ENCODE data around the gene HDAC1.
"Not testable (repeated sequence)": the region's sequence is repeated elsewhere in the genome, so short reads cannot be mapped to it uniquely, and the experiment has no call there.

HDAC1 gene

DNA sequence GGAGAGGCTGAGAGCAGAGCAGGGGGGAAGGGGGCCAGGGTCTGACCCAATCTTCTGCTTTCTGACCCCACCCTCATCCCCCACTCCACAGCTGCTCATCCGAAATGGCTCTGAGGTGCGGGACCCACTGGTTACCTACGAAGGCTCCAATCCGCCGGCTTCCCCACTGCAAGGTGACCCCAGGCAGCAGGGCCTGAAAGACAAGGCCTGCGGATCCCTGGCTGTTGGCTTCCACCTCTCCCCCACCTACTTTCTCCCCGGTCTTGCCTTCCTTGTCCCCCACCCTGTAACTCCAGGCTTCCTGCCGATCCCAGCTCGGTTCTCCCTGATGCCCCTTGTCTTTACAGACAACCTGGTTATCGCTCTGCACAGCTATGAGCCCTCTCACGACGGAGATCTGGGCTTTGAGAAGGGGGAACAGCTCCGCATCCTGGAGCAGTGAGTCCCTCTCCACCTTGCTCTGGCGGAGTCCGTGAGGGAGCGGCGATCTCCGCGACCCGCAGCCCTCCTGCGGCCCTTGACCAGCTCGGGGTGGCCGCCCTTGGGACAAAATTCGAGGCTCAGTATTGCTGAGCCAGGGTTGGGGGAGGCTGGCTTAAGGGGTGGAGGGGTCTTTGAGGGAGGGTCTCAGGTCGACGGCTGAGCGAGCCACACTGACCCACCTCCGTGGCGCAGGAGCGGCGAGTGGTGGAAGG is 17.1 kb upstream of the HDAC1 start:
- no peak for DNase-seq (ENCODE audit: low read depth in 2 of 2)

DNA sequence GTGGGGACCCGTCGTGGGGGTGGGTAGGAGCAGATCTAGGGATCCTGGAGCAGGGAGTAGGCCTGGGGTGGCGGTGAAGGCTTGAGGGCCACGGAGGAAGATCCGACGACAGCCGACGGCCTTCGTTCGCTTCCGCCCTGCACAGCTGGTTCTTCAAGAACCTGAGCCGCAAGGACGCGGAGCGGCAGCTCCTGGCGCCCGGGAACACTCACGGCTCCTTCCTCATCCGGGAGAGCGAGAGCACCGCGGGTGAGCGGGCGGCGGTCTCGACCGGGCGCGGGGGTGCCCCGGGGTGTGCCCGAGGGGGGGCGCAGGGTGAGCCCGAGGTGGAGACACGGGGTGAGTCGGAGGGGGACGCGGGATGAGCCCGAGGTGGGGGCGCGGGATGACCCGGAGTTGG is 16.5 kb upstream of the HDAC1 start:
- no peak for DNase-seq (ENCODE audit: low read depth in 2 of 2)

DNA sequence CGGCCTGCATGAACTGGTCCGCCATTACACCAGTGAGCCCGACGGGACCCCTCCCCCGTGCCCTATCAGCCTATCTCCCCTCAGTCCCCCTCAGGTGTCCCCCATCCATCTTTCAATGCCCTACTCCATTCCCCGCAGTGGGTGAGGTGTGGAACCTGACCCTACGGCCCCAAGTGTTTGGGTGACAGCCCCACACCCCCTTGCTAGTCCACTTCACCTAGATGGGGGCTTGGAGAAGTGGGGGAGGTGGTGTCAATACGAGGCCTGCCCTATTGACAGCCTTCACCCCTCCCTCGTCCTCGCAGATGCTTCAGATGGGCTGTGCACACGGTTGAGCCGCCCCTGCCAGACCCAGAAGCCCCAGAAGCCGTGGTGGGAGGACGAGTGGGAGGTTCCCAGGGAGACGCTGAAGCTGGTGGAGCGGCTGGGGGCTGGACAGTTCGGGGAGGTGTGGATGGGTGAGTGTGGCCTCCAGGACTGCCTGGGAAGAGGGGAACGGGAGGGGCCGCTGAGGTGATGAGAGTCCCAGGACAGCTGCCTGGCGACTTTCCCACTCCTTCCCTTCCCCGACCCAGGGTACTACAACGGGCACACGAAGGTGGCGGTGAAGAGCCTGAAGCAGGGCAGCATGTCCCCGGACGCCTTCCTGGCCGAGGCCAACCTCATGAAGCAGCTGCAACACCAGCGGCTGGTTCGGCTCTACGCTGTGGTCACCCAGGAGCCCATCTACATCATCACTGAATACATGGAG is 15.7 kb upstream of the HDAC1 start:
- DNase-seq (ENCODE audit: low read depth in 2 of 2), result no peak

DNA sequence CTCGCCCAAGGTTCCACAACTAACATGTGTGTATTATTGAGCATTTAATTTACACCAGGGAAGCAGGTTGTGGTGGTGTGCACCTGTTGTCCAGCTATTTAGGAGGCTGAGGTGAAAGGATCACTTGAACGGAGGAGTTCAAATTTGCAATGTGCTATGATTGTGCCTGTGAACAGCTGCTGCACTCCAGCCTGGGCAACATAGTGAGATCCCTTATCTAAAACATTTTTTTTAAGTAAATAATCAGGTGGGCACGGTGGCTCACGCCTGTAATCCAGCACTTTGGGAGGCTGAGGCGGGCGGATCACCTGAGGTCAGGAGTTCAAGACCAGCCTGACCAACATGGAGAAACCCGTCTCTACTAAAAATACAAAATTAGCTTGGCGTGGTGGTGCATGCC is 7.1 kb upstream of the HDAC1 start:
- not testable (repeated sequence) for DNase-seq (ENCODE audit: low read depth in 2 of 2)

DNA sequence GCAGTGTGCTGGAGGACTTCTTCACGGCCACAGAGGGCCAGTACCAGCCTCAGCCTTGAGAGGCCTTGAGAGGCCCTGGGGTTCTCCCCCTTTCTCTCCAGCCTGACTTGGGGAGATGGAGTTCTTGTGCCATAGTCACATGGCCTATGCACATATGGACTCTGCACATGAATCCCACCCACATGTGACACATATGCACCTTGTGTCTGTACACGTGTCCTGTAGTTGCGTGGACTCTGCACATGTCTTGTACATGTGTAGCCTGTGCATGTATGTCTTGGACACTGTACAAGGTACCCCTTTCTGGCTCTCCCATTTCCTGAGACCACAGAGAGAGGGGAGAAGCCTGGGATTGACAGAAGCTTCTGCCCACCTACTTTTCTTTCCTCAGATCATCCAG is 6.2 kb upstream of the HDAC1 start:
- DNase-seq (ENCODE audit: low read depth in 2 of 2), result no peak

DNA sequence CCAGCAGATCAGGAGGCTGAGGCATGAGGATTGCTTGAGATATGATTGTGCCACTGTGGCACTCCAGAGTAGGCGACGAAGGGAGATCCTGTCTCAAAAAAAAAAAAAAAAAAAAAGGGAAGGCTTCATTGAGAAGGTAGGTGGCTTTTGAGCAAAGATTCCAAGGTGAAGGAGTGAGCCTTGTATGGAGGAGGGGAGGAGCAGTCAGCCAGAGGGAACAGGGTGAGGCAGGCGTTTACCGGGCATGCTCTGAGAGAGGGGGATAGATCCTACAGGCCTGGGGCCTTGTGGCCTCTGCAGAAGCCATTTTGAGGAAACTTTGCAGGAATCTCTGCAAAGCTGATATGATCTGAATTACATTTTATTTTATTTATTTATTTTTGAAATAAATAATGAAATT is 5.1 kb upstream of the HDAC1 start:
- DNase-seq (ENCODE audit: low read depth in 2 of 2), result no peak

DNA sequence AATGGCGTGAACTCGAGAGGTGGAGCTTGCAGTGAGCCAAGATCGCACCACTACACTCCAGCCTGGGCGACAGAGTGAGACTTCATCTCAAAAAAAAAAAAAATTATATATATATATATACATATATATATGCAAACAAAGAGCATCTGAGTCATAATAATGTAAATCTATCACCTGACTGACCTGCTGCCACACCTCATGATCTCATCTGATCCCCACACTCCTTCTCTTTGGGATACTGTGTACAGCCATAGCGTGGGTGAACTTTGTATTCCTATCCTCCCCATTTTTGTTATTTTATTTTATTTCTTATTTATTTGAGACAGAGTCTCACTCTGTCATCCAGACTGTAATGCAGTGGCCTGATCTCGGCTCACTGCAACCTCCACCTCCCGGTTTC is 2.6 kb upstream of the HDAC1 start:
- no peak for DNase-seq (ENCODE audit: low read depth in 2 of 2)

DNA sequence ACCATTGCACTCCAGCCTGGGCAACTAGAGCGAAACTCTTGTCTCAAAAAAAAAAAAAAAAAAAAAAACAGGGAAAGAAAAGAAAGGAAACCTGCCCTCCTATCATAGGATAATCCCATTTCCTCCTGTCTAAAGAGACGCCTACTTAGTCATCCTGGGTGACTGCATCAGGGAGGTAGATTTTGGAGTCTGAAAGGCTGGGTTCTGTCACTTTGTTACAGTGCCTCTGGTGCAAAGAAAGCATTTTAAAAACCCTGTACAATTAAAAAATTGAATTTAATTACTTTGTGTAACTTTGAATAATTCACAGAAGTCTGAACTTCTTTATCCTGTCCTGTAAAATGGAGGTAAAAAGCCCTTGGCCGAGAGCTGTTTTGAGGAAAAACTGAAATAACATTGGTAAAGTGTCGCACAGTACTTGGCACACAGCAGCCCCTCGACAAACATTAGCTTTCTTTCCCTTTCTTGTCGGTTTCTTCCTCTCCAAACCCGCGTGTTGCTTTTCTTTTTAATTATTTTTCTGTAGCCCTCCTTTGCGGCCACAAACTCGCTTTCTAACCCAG is 657 bp upstream of the HDAC1 start:
- DNase-seq (ENCODE audit: low read depth in 2 of 2), result no peak

DNA sequence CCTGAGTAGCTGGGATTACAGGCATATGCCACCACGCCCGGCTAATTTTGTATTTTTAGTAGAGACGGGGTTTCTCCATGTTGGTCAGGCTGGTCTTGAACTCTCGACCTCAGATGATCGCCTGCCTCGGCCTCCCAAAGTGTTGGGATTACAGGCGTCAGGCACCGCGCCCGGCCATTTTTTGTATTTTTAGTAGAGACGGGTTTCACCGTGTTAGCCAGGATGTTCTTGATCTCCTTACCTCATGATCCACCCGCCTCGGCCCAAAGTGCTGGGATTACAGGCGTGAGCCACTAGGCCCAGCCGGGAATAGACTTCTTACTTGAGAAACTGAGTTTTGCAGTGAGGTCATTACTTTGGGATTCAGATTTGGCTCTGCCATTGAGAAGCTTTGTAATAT is 6.3 kb downstream of the HDAC1 start:
- not testable (repeated sequence) for DNase-seq (ENCODE audit: low read depth in 2 of 2)

DNA sequence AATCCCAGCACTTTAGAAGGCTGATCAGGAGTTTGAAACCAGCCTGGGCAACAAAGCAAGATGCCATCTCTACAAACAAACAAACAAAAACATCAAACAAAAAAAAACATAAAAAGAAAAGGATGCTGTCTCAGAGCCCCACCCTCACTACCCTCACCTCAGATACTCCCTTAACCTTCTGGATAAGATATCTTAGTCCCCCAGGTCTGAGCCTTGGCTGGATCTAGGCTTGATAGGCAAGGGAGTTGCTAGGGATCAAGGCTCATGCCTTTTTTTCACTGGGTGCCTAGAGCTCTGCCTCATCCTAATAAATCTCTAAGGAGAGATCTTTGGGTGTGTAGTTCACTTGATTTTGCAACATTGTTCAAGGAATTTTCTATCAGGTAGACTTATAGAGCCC is 7.4 kb downstream of the HDAC1 start:
- no peak for DNase-seq (ENCODE audit: low read depth in 2 of 2)

DNA sequence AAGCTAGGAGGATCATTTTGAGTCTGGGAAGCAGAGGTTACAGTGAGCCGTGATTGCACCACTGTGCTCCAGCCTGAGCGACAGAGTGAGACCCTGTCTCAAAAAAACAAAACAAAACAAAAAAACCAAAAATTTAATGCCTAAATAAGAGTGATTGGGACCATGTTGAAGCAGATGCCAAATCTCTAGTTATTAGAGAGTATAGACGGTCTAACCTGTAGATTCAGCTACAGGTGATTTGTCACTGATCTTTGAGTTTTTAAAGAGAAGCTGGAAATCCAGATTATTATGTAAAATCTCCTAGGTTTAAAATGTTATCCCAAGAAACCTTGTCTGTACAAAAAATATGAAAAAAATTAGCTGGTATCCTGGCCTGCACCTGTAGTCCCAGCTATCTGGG is 11.5 kb downstream of the HDAC1 start:
- no peak for DNase-seq (ENCODE audit: low read depth in 2 of 2)

DNA sequence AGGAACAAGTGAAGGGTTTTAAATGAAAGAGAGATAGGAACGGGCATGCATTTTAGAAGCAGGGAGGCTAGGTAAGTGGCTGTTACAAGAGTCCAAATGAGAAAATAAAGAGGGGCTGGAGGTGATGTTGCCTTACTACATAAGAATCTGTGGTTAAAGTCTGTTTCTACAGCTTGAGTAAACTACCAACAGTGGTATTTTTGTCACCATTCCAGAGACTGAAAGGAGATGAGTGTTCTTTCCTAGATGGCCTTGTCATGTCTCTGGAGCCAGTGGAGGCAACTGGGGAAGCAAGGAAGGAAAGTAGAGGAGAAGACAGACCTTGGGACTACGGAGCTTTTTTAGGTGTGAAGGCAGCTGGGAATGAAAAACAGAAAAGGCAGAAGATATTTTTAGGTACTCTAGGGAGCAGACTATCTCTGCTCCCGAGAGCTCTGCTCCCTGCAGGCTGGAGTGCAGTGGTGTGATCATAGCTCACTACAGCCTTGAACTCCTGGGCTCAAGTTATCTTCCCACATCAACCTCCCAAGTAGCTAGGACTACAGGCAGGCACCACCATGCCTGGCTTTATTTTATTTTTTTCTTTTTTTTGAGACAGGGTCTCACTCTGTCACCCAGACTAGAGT is 12.2 kb downstream of the HDAC1 start:
- DNase-seq (ENCODE audit: low read depth in 2 of 2), result no peak

DNA sequence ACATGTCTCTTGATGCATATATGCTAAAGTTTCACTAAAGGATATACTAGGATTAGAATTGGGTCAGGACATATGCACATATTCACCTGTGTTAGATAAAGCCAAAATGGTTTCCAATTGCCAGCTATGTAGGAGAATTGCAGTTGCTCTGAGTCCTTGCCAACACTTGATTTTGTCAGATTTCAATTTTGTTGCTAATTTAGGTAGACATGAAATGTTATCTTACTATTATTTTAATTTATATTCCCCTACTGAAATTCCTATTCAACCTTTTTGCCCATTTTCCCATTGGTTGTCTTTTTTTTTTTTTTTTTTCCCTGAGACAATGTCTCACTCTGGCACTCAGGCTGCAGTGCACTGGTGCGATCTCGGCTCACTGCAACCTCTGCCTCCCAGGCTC is 13.4 kb downstream of the HDAC1 start:
- no peak for DNase-seq (ENCODE audit: low read depth in 2 of 2)

DNA sequence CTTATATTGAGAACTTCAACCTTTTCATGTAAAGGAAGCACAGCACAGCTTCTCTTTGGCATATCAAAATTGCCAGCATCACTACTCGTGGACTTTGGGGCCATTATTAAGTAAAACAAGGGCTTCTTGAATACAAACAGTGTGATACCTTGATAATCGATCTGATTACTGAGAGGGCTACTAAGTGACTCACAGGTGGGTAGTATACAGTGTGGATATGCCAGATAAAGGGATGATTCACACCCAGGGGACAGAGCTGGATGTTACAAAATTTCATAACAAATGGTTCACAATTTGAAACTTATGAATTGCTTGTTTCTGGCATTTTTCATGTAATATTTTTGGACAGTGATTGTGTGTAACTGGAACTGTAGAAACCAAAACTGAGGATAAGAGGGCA is 15.4 kb downstream of the HDAC1 start:
- no peak for DNase-seq (ENCODE audit: low read depth in 2 of 2)

DNA sequence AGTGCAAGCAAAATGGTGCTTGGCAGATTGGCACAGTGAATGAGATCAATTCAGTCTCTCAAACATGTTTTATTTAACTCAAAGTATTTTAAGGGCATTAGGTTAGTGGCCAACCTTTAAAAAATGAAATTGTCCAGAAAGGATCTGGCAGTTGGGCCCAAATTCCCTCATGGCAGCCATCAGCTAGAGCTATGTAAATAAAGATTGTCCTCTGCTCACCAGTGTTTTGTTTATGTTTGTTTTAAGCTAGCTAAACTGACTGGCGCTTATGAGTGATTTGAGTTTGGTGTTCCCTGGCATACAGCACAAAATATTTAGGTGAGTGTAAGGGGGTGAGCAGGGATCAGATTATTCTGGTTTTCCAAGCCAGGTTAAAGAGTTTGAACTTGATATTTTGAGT is 18.1 kb downstream of the HDAC1 start:
- no peak for DNase-seq (ENCODE audit: low read depth in 2 of 2)

DNA sequence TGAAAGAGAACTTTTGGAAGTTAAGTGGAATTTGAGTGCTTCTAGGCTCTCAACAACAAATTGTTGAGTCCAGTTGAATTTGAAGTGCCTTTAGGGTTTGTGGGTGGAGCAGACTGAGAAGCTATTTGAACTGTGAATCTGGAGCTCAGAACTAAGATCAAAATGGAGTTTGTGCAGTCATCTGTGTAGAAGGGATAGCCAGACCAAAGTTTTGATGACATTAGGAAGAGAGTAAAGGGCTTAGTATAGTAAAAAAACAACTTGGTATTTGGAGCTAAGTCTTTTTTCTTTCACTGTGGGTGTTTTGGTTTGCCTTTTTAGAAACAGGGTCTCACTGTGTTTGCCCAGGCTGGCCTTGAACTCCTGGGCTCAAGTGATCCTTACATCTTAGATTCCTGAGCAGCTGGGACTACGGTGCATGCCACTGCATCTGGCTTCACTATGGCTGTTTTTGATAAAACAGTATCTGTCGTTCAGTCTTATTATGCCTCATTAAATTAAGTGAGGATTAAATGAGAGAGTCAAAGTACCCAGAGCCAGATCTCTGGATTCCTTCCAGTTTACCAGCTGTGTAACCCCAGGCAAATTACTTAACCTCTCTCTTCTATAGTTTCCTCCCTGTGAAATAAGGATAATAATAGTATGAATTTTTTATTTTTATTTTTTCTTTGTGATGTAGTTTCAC is 20.0 kb downstream of the HDAC1 start:
- DNase-seq (ENCODE audit: low read depth in 2 of 2), result no peak

DNA sequence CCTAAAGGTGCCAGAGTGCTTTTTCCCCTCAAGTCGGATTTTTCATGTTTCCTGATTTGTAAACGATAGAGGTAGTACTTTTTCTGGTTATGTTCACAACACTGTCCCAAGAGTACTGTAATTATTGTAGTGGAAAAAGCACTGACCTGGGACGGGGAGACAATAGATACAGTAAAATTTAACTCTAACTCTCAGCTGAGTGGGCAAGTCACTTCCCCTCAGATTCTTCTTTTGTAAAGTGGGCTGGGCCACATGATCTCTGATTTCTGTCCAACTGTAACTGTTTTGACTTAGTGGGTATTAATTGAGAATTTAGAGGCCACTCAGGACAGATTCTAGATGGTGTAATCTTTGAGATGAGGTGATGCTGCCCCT is 25.0 kb downstream of the HDAC1 start:
- DNase-seq (ENCODE audit: low read depth in 2 of 2), result no peak

DNA sequence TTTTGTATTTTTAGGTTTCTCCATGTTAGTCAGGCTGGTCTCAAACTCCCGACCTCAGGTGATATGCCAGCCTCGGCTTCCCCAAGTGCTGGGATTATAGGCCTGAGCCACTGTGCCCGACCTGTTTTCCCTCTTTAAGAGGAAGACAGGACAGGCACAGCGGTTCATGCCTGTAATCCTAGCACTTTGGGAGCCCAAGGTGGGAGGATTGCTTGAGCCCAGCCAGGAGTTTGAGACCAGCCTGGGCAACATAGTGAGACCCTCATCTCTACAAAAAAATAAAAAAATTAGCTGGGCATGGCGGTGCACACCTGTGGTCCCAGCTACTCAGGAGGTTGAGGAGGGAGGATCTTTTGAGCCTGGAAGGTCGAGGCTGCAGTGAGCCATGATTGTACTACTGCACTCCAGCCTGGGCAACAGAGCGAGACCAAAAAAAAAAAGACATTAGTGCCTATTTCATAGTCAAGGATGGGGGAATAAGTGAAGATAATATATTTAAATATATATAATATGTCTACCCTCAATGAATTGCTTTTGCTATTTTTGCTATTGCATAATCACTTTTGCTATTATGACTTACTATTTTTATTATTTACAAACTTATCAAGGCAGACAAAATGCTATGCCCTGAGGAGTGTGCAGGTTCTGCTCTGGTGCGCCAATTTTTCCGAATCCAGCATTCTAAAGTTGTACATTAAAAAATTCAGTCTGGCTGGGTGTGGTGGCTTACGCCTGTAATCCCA is 26.4 kb downstream of the HDAC1 start:
- DNase-seq (ENCODE audit: low read depth in 2 of 2), result no peak

DNA sequence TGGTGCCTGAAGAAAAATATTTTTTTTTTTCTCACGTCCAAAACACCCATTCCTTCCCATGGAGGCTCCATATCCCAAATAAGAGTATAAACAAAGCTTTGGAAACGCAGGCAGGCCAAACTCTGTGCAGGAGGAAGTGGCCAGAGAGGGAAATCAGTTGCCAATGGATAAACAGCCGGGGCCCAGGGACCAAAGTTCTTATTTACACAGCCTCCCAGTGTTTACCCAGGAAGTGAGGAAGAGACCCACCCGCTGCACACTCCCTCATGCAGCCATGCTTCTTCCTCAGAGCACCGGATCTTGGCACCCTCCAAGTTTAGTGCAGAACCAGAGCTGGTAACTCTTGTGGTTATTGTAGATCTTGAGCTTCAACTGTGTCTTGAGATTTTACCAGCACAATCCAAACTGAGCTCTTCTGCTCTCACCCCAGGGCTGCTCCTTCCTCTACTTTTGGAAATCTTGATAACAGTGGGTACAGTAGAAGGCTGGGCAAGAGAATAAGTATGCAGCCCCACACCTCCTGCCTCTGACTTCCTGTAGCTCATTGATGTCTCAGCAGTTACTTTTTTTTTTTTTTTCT is 29.9 kb downstream of the HDAC1 start:
- DNase-seq (ENCODE audit: low read depth in 2 of 2), result no peak

DNA sequence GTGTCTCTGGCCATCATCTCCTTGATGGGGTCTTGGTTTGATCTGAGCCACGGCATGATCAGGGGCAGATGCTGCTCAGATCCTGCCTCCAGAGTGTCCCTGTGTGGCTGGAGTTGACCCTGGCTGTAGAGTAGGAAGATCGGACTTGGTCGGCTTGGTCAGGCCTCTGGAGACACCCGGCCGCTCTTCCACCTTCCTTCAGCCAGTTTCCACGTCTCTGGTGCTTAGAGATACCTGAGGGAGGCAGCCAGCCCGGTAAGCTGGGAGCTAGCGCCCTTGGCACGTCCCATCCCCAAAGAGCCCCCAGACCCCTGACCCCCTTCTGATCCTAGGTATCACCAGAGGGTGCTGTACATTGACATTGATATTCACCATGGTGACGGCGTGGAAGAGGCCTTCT is 35.3 kb downstream of the HDAC1 start:
- no peak for DNase-seq (ENCODE audit: low read depth in 2 of 2)

DNA sequence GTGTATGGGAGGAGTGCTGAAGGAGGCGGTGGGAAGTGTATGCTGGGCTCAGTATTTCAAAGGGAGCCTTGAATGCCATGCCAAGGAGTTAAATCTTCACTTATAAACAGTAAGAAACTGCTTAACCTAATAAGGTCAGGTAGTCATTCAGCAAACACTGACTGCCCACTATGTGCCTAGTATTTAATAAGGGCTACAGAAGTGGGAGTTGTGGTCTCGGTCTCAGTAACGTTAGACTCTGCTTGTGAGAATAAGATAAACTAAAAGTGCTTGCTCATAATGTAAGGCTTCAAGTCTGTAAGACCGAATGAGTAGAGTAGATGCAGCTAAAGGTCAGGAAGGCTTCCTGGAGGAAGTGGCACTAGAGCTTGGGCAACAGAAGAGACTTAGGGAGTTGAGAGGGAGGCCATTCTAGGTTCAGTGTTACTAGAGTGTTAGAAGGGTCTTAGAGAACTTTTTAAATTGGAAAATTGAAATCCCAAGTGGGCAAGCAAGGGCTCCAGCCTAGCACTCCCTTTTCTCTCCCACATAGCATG is 38.1 kb downstream of the HDAC1 start:
- DNase-seq (ENCODE audit: low read depth in 2 of 2), result no peak

Measured in stimulated activated CD4-positive, alpha-beta T cell treated with anti-CD3 and anti-CD28 coated beads, Interleukin-1b, Interleukin-23, amount 100 ng/mL, for 4 hours (primary cell).